Measurements from ENCODE around the gene MYH14.

MYH14 gene

DNA sequence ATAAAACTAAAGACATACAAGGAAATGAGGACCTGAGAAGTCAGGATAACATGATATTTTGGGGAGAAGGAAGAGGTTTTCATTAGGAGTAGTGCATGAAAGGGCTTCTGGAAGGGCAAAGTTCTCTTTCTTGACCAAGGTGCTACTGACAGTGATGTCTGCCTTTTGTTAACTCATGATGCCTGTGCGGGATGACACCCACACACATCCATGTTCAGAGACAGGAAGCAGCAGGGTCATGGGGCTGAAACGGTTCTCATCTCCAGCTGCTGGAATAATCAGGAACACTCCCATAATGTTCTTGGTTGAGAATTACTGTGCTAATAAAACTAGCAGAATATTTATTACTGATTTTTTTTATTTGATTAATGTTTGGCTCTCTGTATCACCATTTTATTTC, 96.6 kb downstream of the MYH14 start:
- no peak for DNase-seq

DNA sequence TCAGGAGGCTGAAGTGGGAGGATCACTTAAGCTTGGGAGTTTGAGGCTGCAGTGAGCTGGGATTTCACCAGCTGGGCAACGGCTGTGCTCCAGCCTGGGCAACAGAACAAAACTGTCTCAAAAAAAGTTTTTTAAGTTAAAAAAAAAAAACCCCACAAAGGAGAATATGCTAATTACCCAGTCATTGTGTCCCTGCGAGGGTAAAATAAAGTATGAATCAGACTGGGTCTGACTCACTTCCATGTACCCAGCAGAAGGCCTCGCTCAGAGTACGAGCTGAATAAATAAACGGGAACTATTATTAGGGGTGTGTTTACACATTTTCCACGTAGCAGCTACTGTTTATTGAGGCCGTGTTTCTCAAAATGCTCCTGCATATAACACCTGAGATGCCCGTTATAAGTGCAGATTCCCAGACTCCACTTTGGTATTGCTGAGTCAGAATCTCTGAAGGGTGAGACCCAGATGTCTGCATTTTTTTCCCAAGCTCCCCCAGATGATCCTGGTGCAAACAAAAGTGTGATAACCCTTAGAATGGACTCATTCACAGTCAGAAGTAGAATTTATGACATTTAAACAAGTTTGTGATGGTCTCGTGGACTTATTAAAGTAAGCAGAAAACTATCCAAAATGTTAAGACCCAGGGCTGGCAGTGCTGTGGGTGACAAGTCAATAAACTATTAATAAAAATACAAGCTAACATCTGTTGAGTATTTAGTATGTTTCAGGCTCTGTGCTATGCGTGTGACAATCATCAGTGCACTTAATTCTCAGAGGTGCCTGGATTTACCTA, 97.6 kb downstream of the MYH14 start:
- DNase-seq, result no peak

DNA sequence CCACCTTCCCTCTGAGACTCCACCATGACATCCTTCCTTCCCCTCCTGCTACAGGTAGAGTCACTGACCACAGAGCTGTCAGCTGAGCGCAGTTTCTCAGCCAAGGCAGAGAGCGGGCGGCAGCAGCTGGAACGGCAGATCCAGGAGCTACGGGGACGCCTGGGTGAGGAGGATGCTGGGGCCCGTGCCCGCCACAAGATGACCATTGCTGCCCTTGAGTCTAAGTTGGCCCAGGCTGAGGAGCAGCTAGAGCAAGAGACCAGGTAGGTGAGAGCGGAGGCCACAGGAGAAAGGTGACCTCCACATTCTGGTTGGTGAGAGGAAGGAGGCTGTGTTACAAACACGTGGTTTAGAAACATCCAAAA, 98.2 kb downstream of the MYH14 start:
- DNase-seq, result no peak

DNA sequence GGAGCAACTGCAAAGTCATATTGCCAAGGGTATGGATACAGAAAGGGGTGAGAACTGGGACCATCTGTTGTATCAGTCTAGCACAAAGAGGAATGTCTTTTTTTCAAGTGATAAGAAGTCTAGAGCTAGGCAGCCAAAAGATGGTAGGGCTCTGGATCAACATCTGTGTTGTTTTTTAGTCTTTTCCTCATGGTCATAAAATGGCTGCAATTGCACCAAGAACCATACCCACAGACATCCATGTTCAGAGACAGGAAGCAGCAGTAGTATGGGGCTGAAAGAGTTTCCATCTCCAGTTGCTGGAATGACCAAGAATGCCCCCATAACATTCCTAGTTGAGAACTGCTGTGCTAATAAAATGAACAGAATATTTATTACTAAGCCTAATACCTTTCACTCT, 100.1 kb downstream of the MYH14 start:
- no peak for DNase-seq

DNA sequence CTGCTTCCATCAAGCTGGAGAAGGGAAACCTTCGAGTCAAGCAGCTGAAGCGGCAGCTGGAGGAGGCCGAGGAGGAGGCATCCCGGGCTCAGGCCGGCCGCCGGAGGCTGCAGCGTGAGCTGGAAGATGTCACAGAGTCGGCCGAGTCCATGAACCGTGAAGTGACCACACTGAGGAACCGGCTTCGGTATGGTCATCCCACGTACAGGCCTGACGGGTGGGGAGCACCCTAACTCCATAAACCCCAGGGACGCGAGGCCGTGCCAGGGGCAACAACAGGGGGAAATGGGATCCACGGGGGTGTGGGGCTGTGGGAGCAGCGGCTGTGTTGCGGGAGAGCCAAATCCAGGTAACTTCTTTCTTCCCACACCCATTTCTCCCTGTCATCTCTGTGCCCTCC, 105.6 kb downstream of the MYH14 start:
- no peak for DNase-seq

DNA sequence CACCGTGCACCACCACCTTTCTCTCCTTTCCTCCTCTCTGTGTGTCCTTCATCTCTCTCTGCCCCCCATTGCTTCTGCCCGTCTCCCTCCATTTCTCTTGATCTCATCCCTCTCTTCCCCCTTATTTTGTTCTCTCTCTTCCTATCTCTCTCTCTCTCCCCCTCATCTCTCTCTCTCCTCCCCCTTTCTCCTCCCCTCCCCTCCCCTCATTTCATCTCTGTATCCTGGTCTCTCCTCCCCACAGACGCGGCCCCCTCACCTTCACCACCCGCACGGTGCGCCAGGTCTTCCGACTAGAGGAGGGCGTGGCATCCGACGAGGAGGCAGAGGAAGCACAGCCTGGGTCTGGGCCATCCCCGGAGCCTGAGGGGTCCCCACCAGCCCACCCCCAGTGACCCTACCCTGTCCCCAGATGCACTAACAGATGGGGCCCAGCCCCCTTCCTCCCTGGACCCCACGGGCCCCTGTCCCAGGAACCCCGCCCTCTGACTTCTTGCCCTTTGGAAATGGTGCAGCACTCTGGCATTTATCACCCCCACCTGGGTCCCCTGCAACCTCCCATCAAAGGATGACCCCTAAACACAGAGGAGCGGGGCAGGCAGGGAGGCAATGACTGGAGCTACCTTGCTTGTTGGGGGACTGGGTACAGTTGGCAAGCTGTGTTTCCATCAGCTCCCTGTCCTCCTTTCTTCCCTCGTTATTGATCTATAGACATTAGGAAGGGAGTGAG, 106.1 kb downstream of the MYH14 start:
- DNase-seq, result no peak

DNA sequence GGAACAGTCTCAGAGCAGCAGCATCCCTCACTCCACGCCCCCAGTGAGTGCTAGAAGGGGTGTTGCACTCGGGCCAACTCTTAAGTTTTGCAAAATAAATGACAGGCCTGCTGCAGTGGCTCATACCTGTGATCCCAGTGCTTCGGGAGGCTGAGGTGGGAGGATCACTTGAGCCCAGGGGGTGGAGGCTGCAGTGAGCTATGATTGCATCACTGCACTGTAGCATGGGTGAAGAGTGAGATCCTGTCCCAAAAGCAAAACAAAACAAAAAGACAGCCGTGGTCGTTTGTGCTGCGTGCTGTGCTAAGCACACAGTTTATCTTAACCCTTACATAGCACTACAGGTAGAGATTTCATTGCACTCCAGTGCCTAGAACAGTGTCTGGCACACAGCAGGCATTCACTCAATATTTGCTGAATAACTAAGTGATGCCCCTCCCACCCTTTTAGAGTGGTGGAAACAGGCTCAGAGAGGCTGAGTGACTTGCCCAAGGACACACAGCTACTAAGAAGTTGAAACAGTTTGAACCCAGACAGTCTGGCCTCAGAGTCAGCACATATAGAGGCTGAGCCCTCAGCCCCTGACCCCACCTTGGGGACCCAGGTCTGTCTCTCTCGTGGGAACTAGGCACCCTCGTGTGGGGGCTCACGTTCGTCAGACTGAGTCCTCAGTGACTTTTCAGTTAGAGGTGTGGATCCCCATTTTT, 107.5 kb downstream of the MYH14 start:
- no peak for DNase-seq

DNA sequence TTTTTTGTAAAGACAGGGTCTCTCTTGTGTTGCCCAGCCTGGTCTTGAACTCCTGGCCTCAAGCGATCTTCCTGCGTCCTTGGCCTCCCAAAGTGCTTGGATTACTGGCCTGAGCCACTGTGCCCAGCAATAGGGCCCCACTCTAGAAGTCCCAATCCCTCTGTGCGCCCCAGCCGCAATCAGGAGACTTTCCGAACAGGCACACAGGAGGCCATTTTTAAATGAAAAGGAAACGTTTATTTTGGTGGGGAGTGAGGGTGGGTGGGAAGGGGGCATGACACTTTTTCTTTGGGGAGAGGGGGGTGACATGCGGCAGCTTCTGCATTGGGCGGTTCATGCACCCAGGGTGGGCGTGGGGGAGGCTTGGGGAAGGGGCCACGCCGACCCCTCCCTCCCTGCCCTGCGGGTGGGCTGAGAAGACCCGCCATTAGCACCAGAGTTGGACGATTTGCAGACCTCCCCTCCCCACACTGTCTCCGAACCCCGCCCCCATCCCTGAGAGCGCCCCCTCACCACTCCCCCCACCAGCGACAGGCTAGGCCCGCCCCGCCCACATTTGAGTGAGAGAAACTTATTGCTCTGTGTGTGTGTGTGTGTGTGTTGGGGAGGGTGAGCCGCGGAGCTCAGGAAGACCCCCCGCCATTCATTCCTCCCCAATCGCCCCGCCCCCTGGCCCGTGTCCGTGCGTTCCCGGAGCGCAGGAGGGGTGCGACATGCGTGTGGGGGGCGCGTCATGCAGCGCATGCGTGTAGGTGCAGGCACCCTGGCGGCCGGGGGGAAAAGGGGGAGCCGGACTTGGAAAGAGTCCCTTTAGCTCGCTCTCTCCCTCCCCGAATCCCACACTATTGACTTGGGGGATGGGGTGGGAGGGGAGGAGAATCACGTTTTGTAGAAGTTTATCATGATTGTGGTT, 108.6 kb downstream of the MYH14 start:
- no peak for DNase-seq

DNA sequence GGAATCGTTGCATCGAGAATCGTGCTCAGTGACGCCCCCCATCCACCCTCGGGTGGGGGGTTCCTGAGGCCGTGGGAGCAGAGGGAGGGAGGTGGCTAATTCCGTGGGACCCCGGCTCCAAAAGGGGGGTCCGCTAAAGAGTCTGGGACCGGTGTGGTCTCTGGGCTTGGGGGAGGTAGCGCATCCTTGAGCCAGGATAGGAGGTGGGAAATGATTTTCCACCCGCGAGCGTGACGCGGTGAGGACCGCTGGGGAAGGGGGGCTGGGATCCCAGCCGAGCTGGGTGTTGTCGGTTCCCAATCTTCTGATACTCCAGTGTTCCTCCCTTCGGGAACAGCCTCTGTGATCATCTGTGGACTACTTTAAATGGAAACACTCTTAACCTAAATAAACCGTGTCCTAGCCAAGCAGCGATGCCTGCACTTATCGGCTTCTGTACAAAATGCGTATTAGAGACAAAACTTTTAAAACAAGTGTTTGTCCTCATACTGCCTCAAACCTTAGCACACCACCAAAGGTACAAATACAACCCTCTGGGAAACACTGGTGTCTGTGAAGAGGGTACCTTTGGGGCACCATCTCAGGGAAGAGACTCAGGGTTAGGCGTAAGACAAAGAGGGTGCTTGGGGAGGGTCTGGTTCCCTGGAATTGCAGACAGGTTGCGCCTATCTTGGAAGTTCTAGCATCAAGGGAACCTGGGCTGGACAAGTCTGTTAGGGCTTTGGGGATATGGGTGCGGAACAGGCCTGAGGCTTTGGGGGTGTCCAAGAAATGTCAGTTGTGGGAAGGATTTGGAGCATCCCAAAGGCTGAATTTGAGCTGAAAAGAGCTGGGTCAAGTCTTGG, 109.8 kb downstream of the MYH14 start:
- no peak for DNase-seq

DNA sequence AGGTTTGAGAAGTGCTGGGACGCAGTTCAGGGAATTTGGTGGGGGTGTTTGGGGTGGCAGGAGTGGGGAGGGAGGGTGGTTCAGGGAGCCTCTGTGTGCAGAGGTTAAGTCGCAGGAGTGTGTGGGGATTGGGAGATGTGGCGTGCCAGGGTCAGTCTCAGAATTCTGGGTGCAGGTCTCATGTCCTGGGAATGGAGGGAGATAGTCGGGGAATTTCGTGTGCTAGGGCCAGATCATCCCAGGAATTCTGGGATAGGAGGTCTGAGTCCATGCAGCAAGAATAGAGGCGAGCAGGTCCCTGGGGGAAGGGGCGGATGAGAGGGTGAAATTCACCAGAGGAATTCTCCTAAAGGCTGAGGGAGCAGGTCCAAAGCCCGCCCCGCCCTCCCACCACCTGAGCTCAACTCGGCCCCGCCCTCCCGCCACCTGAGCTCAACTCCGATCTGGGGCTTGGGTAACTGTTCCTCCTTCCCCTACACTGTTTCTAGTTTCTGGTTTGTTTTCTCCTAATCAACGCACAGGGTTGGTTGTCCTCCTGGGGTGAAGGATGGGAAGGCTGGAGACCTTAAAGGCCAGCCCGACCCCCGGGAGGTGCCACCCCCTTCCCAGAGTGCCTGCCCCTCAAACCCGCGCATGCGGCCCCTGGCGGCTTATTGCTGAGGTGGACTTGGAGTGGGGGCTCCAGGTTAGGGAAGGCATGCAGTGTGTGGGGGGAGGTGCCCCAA, 110.6 kb downstream of the MYH14 start:
- no peak for DNase-seq

DNA sequence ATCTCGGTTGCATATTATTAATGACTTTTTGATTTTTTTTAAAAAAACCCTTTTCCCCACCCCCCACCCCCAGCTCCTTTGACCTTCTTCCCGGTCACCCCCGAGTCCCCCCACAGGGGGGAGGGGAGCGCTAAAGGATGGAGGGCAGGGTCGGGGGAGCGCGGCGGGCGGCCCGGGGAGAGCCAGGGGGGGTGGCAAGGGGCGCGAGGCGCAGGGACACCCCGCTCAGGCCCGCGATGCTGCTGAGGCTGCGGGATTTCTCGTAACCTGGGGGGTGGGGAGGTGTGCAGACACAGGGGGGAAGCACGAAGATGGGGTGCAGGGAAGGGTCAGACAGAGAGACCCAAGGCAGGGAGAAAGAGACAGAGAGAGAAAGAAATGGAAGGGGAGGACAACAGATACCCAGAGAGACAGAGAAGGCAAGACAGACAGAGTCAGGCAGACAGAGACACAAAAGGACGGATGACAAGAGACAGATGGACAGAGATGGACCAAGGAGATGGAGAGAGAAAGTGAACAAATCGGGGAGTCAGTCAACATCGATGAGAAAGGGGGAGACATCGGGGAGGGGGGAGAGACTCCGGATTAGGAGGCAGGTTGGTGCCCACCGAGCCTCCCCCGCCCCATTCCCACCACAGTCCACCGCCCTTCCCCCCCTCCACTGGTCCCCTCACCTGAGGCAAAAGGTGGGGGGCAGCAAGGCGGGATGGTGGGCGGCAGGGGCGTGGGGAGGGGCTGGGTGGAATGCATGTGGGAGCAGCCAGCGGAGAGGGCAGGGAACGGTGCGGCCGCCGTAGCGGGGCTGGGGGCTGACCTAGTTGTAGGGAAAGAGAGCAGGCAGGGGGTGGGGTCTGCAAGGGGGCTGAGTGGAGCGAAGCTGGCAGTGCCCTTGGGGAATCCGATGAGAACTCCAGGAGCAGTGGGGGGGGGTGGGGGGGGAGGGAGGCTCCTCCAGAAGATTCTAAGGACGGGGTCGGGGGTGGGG, 111.6 kb downstream of the MYH14 start:
- DNase-seq, result no peak

DNA sequence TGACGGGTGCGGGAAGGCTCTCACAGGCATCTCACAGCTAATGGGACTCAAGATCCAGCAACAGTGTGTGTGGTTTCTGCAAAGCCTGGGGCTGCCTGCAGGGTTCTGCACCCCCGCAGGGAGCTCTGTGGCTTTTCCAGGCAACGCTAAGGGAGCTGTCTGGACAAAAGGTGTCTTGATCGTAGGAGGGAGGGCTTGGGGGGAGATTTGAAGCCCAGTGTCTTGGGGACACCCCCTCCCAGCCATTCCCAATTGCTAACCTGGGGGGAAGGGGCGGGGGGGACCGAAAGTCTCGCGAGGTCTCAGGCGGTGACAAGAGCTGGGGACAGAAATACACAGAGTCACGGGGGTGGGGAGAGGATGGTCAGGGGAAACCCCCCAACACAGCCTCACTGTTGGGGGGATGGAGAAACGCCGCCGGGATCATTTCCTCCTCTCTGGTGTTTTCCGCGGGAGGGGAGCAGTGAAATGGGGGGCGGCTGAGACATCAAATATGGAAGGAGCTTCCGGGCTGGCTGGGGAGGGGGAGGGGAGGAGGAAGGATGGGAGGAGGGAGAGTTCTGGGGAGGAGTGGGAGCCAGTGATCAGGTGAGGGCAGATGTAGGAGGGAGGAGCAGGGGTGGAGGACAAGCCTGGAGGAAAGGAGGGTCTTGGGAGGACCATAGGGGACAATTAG, 112.5 kb downstream of the MYH14 start:
- no peak for DNase-seq

DNA sequence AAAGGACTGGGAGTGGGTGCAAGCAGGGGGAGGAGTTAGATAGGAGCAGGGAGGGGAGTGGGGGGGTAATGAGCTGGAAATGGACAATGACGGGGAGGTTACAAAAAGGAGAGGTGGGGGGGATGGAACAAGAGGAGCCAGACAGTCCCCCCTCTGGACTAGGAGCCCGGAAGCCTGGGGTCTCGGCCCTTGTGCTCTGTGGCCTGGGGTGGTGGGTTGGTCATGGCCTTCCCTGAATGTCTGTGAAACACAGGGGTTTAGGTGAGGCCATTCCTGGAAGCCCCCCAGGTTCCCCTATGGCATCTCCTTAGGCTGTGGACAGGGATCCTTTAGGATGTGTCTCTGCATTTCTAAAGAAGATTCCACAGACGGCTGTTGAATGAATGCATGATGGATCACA, 113.7 kb downstream of the MYH14 start:
- no peak for DNase-seq

DNA sequence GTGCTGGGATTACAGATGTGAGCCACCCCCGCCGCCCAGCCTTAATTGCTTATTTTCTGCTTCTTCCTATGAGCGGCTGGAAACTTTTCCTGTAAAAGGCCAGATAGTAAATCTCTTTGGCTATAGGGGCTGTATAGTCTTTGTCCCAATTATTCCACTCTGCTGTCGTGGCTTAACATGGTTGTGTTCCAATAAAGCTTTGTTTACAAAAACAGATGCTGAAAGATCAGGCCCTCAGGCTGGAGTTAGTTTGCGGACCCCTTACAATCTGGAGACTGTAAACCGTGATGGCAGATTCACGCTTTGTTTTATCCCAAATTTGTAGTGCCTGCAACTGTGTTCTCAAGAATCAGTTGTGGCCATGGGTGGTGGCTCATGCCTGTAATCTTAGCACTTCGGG, 115.0 kb downstream of the MYH14 start:
- no peak for DNase-seq

DNA sequence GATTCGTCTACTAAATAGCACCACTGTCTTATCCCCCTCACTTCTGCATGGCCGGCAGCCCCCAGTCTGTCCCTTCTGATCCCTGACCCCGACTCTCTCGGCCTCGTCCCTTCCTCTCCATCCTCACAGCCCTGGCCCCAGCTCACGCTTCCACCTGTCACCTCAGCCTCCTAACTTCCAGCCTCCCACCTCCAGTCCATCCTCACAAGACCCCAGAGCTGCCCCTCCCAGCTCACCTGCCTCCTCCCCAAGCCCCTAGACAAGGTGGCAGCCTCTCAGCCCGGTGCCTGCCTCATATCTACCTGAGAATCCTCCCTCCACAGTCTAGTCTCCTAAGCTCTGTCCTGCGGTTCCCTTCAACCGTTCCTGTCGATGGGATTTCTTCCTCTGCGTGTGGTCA, 115.7 kb downstream of the MYH14 start:
- no peak for DNase-seq

DNA sequence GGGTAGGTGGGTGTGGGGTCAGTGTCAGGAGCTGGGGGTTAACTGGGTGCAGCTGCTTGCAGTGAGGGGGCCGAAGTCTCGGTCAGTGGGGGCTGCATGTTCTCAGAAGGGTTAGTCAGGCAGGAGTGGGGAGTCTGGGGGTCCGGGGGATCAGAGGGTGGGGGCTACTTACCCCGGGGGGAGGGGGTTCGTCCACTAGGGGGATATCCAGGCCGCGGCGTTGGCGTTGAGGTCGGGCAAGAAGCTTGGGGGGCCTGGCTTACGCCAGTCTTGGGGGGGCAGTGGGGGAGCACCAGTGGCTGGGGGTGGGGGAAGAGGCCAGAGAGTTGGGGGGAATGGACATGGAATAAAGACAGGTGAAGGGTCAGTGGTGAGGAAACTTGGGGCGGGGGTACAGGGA, 116.6 kb downstream of the MYH14 start:
- no peak for DNase-seq

DNA sequence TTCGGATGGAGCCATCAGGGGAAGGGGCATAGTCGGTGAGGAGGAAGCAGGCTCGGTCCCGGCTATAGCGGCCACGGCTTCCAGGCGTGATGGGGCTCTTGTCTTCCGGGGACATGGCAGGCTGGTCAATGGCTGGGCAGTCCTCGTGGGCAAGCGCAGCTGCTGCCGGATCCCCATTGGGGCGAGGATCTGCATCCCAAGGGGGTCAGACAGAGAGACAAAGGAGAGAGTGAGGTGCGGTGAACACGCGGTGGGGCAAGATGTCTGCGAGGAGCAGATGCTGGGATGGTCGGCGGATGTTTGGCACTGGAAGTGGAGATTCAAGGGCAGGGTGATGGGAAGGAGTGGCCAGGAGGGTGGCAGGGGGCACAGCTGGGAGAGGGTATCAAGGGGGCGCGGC, 117.2 kb downstream of the MYH14 start:
- DNase-seq, result no peak

DNA sequence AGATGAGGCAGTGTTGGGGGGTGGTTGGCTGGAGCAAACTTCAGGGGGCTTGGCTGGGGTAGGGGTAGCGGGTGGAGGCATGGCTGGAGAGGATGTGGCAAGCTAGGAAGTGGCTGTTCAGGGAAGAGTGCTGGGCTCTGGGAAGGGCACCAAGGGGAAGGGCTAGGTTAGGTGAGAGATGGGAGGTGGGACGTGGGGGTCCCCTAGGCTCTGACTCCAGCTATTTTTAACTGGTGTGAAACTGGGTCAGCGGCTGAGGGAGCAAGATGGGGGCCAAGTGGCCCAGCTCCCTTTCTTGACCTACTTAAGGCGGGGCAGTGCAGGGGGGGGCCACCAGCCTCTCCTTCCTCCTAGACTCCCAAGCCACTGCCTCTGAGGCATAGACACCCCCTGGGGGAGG, 118.4 kb downstream of the MYH14 start:
- no peak for DNase-seq

DNA sequence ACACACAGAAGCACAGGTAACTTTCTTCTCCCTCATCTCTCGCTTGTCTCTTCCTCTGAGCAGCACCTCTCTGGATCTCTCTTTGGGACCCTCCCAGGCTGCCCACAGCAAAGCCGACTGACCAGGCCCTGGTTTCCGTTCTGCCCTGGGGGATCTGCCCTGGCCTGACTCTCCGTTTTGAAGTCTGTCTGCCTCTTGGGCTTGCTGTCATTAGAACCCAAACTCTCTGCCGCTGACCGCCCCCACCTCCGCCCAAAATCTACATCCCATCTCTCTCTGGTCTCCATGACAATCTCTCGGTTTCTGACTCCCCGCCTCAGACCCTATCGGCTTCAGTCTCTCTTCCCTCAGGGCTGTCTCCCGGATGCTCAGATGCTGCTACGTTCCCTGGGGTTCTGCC, 118.8 kb downstream of the MYH14 start:
- DNase-seq, result no peak

Data from NCI-H1048 (cell line).